SK-N-SH (cell line): ENCODE results near the gene RSU1.

Experiments used
- EP300 ChIP-seq, 2 experiments: IDR thresholded peaks; 2 replicates each; pipeline versions ENCODE4 v1.4.0 to v1.6.1; 2012; ENCODE audit warnings: borderline replicate concordance in 1 of 2, low read depth in 1 of 2, low read length in 1 of 2
- RFX5 ChIP-seq: IDR thresholded peaks from 2 replicates; pipeline ENCODE4 v1.6.1; 2012; ENCODE audit warnings: mild to moderate bottlenecking, improper control_type of control experiment, low read length
- USF1 ChIP-seq: IDR thresholded peaks from 2 replicates; pipeline ENCODE4 v1.4.0; 2012; ENCODE audit warnings: low read depth, borderline replicate concordance
- TF ChIP-seq, protein P1 (sequence below): fragments of 200-600 bp; sonication (generic); IDR thresholded peaks from 2 replicates; pipeline ENCODE4 v1.6.1; 2017; ENCODE audit warnings: antibody characterized with exemption, mild to moderate bottlenecking, moderate library complexity

GRCh38 chr10:16609211-16609610 lies 208.0 kb downstream of the RSU1 start:
- TF ChIP-seq RFX5 (no peak), EP300 (IDR thresholded peaks at IDR 0.05; ENCODE audit: borderline replicate concordance in 1 of 2, low read depth in 1 of 2, low read length in 1 of 2) (no peak), USF1 (no peak)
- TF ChIP-seq, protein P1, sequence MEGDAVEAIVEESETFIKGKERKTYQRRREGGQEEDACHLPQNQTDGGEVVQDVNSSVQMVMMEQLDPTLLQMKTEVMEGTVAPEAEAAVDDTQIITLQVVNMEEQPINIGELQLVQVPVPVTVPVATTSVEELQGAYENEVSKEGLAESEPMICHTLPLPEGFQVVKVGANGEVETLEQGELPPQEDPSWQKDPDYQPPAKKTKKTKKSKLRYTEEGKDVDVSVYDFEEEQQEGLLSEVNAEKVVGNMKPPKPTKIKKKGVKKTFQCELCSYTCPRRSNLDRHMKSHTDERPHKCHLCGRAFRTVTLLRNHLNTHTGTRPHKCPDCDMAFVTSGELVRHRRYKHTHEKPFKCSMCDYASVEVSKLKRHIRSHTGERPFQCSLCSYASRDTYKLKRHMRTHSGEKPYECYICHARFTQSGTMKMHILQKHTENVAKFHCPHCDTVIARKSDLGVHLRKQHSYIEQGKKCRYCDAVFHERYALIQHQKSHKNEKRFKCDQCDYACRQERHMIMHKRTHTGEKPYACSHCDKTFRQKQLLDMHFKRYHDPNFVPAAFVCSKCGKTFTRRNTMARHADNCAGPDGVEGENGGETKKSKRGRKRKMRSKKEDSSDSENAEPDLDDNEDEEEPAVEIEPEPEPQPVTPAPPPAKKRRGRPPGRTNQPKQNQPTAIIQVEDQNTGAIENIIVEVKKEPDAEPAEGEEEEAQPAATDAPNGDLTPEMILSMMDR: no peak
